ENCODE results near the gene S100A12.

S100A12 gene

GRCh38 chr1:153370146-153370545, 5.3 kb downstream of the S100A12 start:
- DNase-seq (ENCODE audit: low read depth in 3 of 3, low spot score in 1 of 3), result no peak

- DNase-seq (ENCODE audit: low read depth in 3 of 3, low spot score in 1 of 3), result no peak
These were observed 6.9 kb downstream of the S100A12 start for GRCh38 chr1:153368495-153368894.

GRCh38 chr1:153367090-153367489, 8.3 kb downstream of the S100A12 start:
- DNase-seq (ENCODE audit: low read depth in 3 of 3, low spot score in 1 of 3), result no peak

DNA sequence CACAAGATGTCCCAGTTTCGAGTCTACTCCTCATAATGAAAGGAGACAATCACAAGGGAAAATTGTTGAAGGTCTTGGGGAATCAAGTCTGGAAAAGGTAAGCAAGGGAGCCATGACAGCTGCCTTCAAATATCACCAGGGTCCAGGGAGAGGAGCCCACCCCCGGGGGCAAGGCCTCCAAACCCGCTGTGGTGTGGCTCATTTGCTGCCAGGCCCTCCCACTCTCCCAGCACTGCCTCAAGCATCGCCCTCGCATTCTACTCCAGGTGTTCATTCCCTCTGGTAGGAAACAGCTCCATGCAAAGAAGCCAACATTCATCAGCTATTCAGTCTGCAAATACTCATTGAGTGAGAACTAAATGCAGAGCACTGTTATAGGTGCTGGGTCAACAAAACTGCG, 9.2 kb downstream of the S100A12 start:
- DNase-seq (ENCODE audit: low read depth in 3 of 3, low spot score in 1 of 3), result no peak

GRCh38 chr1:153365696-153366095, 9.7 kb downstream of the S100A12 start:
- DNase-seq (ENCODE audit: low read depth in 3 of 3, low spot score in 1 of 3), result no peak

DNA sequence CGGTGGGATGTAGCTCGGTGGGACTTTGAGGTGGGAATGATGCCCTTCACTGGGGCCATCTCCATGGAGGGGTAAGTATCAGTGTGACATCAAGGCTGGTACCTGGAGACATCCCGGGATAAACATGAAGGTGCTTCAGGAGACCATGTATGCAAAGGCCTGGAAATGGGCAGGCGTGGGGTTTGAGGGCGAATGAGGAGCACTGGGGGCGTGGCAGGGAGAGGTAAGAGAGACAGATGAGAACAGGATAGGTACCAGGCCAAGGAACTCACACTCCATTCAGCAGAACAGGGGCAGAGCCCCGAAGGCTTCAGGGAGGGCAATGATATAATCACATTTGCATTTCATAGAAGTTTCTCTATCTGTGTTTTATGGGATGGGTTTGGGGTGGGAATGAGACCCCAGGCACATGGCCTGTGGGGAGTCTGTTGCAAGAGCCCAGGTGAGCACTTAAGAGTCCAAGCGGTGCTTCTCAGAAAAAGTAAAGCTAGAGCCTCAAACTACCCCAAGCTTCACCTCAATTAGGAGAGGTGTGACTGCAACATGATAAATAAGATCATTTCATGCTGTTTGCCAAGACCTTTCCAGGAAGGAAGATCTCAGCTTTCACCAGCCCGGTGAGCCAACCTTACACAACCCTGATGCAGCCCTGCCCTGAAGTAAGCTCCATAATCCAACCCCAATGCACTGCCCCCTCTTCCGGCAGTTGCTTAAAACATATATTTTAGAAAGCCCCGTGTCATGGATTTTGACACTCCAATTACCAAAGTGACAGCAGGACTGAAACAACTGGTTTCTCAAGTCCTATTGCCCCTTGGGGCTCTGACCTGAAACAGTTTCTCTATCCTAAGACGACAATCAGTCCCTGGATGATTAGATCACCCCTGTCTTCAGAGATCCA, 10.4 kb downstream of the S100A12 start:
- no peak for DNase-seq (ENCODE audit: low read depth in 3 of 3, low spot score in 1 of 3)

DNA sequence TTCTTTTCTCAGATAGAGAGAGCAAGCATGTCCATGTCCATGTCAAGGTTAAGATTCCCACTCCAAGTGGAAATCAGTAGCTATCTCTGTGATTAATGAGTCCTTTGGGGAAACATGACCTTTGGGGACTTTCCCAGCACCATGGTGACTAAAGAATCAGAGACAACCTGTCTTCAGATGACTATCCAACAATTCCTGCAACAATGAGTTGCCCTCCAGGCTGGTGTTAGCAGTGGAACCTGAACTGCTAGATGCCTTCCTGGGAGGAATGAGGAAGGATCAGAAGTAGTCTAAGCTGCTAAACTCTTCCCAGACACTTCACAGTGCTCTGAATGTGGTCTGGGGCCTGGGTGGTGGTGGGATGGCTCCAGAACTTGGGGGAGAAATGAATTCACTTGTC, 11.3 kb downstream of the S100A12 start:
- DNase-seq (ENCODE audit: low read depth in 3 of 3, low spot score in 1 of 3), result no peak

- DNase-seq (ENCODE audit: low read depth in 3 of 3, low spot score in 1 of 3), result no peak
These were observed 11.8 kb downstream of the S100A12 start for GRCh38 chr1:153363641-153364040.

- no peak for DNase-seq (ENCODE audit: low read depth in 3 of 3, low spot score in 1 of 3)
These were observed 13.1 kb downstream of the S100A12 start for GRCh38 chr1:153362187-153362775.

DNA sequence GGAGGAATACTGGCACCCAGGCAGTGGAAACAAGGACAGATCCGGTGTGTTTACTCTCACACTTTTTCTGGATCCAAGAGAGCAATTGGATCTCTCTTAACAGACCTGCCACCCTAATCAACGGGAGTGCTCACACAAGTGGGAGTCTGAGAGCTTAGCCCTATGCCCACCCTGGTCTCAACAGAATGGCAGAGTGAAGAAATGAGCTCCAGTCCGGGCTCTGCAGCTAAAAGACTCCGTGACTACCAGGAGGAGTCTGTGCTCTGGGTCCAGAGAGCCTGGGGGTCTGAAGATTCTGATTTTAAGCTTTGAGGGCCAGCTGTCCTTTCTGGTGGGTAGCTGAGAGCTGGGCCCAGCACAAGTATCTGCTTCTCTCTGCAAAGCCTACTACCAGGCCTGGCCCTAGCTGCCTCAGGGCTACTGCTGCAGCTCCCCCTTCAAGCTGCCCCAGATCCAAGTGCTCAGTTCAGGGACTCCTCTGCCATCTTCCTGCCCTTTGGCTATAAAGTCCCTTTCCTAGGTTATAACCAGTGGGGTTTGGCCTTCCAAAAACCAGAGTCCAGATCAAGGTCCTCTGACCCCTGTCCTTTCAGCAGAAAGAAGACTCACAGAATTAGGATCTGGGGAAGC, 13.8 kb downstream of the S100A12 start:
- DNase-seq (ENCODE audit: low read depth in 3 of 3, low spot score in 1 of 3), result no peak

- no peak for DNase-seq (ENCODE audit: low read depth in 3 of 3, low spot score in 1 of 3)
These were observed 14.6 kb downstream of the S100A12 start for GRCh38 chr1:153360592-153361479.

- DNase-seq (ENCODE audit: low read depth in 3 of 3, low spot score in 1 of 3), result no peak
These were observed 15.2 kb downstream of the S100A12 start for GRCh38 chr1:153360190-153360589.

DNA sequence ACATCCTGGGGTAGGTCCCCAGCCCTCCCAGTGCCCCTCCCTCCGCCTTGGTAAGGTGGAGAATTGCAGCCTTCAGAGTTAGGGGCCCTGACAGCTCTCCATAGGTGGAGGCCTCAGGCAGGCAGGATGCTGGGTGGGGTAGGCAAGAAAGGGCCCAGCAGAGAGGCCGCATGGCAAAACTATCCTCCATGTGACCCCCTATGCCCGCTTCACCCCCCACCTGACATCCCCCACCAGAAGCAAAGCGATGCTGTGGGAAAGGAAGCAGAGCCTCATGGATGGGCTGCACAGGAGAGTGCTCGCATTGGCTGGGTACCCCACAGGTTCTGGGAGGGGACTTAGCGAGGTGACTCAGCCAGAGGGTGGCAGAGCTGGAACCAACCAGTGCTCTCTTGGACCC, 16.2 kb downstream of the S100A12 start:
- no peak for DNase-seq (ENCODE audit: low read depth in 3 of 3, low spot score in 1 of 3)

GRCh38 chr1:153358691-153358975, 16.8 kb downstream of the S100A12 start:
- DNase-seq (ENCODE audit: low read depth in 3 of 3, low spot score in 1 of 3), result no peak

DNA sequence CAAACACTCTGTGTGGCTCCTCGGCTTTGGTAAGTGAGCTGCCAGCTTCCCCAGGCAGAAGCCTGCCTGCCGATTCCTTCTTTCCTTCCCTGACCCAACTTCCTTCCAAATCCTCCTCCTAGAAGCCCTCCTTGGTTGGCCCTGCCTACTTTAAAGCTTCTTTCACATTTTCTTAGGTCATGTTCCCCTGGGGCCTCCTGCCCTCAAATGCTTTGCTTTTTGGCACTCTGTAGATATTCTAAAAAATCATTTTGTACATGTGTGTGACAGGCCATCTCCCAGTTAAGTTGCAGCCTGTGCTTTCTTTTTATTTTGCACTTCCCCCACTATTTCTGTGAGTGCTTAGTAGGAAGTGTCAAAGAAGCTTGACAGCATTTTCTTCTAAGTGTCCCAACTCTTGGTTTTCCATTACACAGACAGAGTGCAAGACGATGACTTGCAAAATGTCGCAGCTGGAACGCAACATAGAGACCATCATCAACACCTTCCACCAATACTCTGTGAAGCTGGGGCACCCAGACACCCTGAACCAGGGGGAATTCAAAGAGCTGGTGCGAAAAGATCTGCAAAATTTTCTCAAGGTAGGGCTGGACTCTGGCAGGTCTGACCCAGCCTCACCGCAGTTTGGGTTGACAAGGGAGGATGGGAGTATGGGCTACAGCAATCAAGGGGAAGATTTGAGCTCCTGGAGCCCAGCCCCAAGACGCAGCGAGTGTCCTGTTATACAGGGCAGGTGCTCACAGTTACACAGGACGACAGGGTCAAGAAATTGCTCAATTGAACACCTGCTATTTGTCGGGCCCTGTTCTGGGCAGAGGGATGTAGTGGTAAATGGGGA, 17.3 kb downstream of the S100A12 start, which contains the start of gene S100A9:
S100A9 (plus strand) TSS at position 2 of the 838 bp plus-strand sequence; CDS start at position 432, 430 bp downstream.
- DNase-seq (ENCODE audit: low read depth in 3 of 3, low spot score in 1 of 3), result no peak

DNA sequence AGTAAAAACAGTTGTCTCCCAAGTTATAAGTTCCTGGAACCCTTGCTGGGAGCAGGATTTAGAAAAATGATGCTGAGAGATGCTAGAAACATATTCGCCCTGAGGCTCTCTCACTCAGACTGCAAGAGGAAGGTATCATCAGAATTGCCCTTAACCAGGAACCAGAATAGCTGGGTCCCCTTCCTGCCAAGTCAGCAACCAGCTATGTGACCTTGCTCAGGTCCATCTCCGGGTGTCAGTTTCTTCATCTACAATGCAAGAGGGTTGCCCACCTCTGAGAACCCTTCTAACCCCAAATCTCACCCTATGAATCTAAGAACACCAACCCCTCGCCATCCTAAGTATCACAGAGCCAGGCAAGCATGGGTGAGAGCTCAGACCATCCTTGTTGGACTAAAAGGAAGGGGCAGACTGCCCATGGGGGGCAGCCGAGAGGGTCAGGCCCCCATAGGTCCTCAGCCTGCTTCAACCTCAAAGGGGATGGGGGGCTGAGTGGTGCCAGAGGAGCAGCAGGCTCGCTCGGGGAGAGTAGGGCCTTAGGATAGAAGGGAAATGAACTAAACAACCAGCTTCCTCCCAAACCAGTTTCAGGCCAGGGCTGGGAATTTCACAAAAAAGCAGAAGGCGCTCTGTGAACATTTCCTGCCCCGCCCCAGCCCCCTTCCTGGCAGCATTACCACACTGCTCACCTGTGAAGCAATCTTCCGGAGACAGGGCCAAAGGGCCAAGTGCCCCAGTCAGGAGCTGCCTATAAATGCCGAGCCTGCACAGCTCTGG, 18.2 kb downstream of the S100A12 start:
- DNase-seq (ENCODE audit: low read depth in 3 of 3, low spot score in 1 of 3), result no peak

DNA sequence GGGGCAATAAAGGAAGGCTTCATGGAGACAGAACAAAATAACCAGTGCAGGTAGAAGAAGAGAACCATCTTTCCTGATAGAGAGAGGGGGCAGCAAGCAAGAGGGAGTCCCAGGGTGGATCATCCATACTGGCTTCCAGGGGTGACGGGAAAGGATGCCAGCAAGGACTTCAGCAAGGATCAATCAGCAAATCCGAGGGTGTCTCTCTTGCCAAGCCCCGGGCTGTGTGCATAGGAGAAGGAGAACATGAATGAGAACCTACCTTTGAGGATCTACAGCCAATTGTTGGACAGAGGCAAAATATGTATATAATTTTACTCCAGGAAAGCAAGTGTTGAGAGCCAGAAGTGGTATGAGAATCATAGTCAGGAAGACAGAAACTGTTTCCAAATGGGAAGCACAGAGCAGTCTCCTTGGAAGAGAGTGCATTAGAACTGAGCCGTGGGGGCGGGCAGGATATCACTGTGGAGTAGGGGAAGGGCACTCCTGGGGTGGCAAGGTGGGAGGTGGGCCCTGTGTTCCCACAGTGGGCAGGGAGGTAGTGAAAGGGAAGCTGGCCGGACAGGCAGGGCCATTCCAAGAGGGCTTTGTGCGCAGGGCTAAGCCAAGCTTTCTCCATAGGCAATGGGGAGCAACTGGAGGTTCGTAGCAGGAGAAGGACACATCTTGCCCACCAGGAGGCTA, 18.9 kb downstream of the S100A12 start:
- DNase-seq (ENCODE audit: low read depth in 3 of 3, low spot score in 1 of 3), result no peak

DNA sequence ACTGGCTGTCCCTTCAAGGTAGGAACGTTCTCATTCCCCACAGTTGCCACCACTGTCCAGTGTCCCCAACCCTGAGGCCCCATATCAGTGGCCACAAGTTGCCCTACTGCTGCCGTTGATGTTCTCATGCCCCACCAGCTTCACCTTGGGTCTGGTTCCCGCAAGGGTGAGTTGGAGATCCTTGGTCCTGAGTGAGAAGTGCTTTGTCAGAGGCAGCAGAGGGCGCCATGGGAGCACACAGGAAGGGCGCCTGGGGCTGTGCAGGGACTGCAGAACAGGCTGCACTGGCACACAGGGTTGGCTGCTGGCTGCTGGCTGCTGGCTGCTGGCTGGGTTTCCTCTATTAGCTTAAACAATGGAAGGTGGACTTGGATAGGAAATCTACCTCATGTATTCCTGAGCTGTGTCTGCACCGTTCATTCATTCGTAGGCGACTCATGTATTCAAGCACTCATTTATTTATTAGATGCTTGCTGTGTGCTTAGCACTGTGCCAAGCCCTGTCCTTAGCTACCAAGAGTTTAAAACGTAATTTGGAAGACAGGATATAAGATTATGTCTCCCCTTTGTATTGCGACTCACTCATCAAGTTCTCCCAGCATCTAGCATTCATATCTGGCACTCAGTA, 19.9 kb downstream of the S100A12 start:
- no peak for DNase-seq (ENCODE audit: low read depth in 3 of 3, low spot score in 1 of 3)
